ENCODE measurements around the gene LPP. TPM values are rescaled to one million over a fixed set of nuclear protein-coding genes. Genes with fewer than 3 reads are reported as not detected.
A peak's percentile ranks its signal among the peaks of the same experiment; 100 is the strongest.

Gene LPP
- total RNA-seq, 1 experiment from 2014 or later = 54.0 TPM

DNA sequence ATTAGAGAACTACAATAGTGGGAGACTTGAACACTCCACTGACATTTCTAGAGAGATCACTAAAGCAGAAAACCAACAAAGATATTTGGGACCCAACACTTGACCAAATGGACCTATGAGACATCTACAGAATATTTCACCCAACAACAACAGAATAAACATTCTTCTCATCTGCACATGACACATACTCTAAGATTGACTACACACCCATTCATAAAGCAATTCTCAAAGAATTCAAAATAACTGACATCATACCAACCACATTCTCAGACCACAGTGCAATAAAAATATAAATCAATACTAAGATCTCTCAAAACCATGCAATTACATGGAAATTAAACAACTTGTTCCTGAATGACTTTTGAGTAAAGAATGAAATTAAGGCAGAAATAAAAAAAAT, 473.7 kb downstream of the LPP start:
- intact Hi-C loops (cut with micrococcal nuclease) = no loop called here
- Histone ChIP-seq H3K9me3 (ENCODE audit: control insufficient read depth in 1 of 2, insufficient read depth in 1 of 2, low read depth in 1 of 2, low read length in 2 of 2) (no peaks in the 10 kb centered on the region), H3K4me3 (replicated peaks in 1 of 2; ENCODE audit: low read depth in 1 of 2, low read length in 2 of 2) (no peak overlapping the region; a peak in 1 of 4 replicates), H3K4me1 (ENCODE audit: control insufficient read depth in 1 of 2, insufficient read depth in 2 of 2, low read length in 2 of 2) (peaks cover 11 to 21% of the 10 kb centered on the region in 2 experiments), H3K9me2 (ENCODE audit: insufficient read depth) (no peaks in the 10 kb centered on the region; the same call in 1 of the 2 replicates), H3K36me3 (ENCODE audit: control insufficient read depth in 1 of 2, insufficient read depth in 2 of 2, low read length in 2 of 2) (no peaks in the 10 kb centered on the region), H3K9ac (ENCODE audit: low read length) (no peak overlapping the region), H2AFZ (ENCODE audit: low read depth, low read length, poor library complexity, severe bottlenecking) (no peak overlapping the region), H3K4me2 (ENCODE audit: low read length) (peak overlapping the region; percentile 55), H3K27me3 (ENCODE audit: insufficient read depth, low read length) (no peaks in the 10 kb centered on the region), H4K20me1 (ENCODE audit: insufficient read depth) (no peaks in the 10 kb centered on the region), H3K79me2 (ENCODE audit: insufficient read depth, low read length) (no peaks in the 10 kb centered on the region), H3K27ac (ENCODE audit: low read depth, low read length) (peak overlapping the region; percentile 30; the same call in 1 of the 2 replicates)
- ATAC-seq (peak; percentile 88), DNase-seq (ENCODE audit: low read depth, low spot score) (peak; percentile 35)
- CTCF ChIA-PET = no interaction called here
- BruUV-seq (replicated peaks) = no TSS peak
- POLR2A ChIA-PET = no interaction called here
- RAD21 ChIA-PET (ENCODE audit: low non-redundant PET in 1 of 2, low total read pairs in 2 of 2, uncharacterized antibody in 2 of 2, unreplicated experiment in 2 of 2) = no interaction called here
- TF ChIP-seq POLR2A (IDR thresholded peaks at IDR 0.05; ENCODE audit: borderline replicate concordance, extremely low read depth, insufficient read depth, insufficient read length) = no peak
- TF ChIP-seq MAX (IDR thresholded peaks at IDR 0.05) = no peak
- TF ChIP-seq CEBPB (IDR thresholded peaks at IDR 0.05; ENCODE audit: low read depth) = 0 out of 2 replicates have a peak, but pooled peaks have one; percentile 40
- no peak for TF ChIP-seq RAD21 (IDR thresholded peaks at IDR 0.05; ENCODE audit: low read depth)
- TF ChIP-seq SP1 (IDR thresholded peaks at IDR 0.05; ENCODE audit: low read depth) = peak; percentile 37; the same call in 1 of the 2 replicates
- no peak for TF ChIP-seq EZH2 (IDR thresholded peaks at IDR 0.05)
- peak; percentile 71 for TF ChIP-seq JUND (IDR thresholded peaks at IDR 0.05)
- TF ChIP-seq, protein P1, sequence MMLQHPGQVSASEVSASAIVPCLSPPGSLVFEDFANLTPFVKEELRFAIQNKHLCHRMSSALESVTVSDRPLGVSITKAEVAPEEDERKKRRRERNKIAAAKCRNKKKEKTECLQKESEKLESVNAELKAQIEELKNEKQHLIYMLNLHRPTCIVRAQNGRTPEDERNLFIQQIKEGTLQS (IDR thresholded peaks at IDR 0.05) = no peak
- TF ChIP-seq FOSL1 (IDR thresholded peaks at IDR 0.05; ENCODE audit: low read depth) = peak; percentile 59; the same call in 1 of the 2 replicates

DNA sequence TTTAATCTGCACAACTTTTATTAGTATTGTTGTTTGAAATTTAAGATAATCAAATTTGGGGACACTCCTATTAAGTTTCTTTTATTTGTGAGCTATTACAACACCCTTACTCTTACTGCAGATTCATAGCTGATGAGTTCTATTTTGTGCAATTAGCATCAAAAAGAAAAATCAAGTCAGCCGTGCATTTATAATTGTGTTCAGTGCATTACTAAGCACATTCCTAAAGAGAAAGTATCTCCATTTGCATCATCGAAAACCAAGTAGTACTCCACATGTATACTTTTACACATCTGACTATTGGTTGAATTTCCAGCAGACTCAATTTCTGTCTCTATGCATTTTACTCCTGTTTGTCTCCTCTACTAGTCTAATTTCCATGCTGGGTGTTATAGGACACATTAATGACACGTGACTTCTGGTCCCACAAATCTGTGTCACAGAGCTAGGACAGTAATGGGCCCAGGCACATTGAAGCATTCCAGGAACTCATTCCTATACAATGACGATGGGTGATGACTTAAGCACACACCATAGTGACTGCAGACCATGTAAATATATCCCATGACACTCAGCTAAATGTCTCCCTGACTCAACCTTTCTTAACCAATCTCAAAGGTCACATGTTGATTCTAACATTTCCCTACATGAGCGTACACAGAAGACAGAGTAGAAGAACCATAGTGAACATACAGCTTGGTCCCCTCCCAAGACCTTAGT, 477.5 kb downstream of the LPP start:
- RAD21 ChIA-PET (ENCODE audit: low non-redundant PET in 1 of 2, low total read pairs in 2 of 2, uncharacterized antibody in 2 of 2, unreplicated experiment in 2 of 2) = no interaction called here
- Histone ChIP-seq H3K27ac (ENCODE audit: low read depth, low read length) (no peak overlapping the region), H3K4me1 (ENCODE audit: control insufficient read depth in 1 of 2, insufficient read depth in 2 of 2, low read length in 2 of 2) (peaks cover 11 to 19% of the 10 kb centered on the region in 2 experiments), H3K36me3 (ENCODE audit: control insufficient read depth in 1 of 2, insufficient read depth in 2 of 2, low read length in 2 of 2) (no peaks in the 10 kb centered on the region), H3K9me2 (ENCODE audit: insufficient read depth) (no peaks in the 10 kb centered on the region), H3K9me3 (ENCODE audit: control insufficient read depth in 1 of 2, insufficient read depth in 1 of 2, low read depth in 1 of 2, low read length in 2 of 2) (no peaks in the 10 kb centered on the region), H2AFZ (ENCODE audit: low read depth, low read length, poor library complexity, severe bottlenecking) (no peak overlapping the region), H3K4me3 (replicated peaks in 1 of 2; ENCODE audit: low read depth in 1 of 2, low read length in 2 of 2) (no peak overlapping the region), H3K79me2 (ENCODE audit: insufficient read depth, low read length) (no peaks in the 10 kb centered on the region), H4K20me1 (ENCODE audit: insufficient read depth) (no peaks in the 10 kb centered on the region), H3K27me3 (ENCODE audit: insufficient read depth, low read length) (no peaks in the 10 kb centered on the region), H3K9ac (ENCODE audit: low read length) (no peak overlapping the region), H3K4me2 (ENCODE audit: low read length) (no peak overlapping the region)
- TF ChIP-seq, protein P2, sequence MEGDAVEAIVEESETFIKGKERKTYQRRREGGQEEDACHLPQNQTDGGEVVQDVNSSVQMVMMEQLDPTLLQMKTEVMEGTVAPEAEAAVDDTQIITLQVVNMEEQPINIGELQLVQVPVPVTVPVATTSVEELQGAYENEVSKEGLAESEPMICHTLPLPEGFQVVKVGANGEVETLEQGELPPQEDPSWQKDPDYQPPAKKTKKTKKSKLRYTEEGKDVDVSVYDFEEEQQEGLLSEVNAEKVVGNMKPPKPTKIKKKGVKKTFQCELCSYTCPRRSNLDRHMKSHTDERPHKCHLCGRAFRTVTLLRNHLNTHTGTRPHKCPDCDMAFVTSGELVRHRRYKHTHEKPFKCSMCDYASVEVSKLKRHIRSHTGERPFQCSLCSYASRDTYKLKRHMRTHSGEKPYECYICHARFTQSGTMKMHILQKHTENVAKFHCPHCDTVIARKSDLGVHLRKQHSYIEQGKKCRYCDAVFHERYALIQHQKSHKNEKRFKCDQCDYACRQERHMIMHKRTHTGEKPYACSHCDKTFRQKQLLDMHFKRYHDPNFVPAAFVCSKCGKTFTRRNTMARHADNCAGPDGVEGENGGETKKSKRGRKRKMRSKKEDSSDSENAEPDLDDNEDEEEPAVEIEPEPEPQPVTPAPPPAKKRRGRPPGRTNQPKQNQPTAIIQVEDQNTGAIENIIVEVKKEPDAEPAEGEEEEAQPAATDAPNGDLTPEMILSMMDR (IDR thresholded peaks at IDR 0.05 in 2 of 3, conservative IDR thresholded peaks at IDR 0.05 in 1 of 3; ENCODE audit: borderline replicate concordance in 1 of 3, insufficient read depth in 1 of 3, low read depth in 2 of 3, low read length in 2 of 3) = no peak
- no TSS peak for BruUV-seq (replicated peaks)
- CTCF ChIA-PET = no interaction called here
- no peak for DNase-seq (ENCODE audit: low read depth, low spot score)
- intact Hi-C loops (cut with micrococcal nuclease) = no loop called here
- POLR2A ChIA-PET = no interaction called here
- ATAC-seq = no peak
